NCI-H2196 treated with DMSO at 0.1 percent for 48 hours (cell line): ENCODE data around the gene HBP1.
"Not testable (repeated sequence)": the region's sequence is repeated elsewhere in the genome, so short reads cannot be mapped to it uniquely, and the experiment has no call there.

Source experiments
- DNase-seq: peaks from one replicate; lab custom pipeline; 2025; ENCODE audit not compliant: unreplicated experiment; lab: John Stamatoyannopoulos, UW

The HBP1 gene

GRCh38 chr7:107154826-107155225 is 14.0 kb upstream of the HBP1 start:
- DNase-seq: no peak

- DNase-seq: not testable (repeated sequence)
Measured at GRCh38 chr7:107155726-107156125, 13.1 kb upstream of the HBP1 start.

- DNase-seq: no peak
Measured at GRCh38 chr7:107157091-107157490, 11.7 kb upstream of the HBP1 start.

DNA sequence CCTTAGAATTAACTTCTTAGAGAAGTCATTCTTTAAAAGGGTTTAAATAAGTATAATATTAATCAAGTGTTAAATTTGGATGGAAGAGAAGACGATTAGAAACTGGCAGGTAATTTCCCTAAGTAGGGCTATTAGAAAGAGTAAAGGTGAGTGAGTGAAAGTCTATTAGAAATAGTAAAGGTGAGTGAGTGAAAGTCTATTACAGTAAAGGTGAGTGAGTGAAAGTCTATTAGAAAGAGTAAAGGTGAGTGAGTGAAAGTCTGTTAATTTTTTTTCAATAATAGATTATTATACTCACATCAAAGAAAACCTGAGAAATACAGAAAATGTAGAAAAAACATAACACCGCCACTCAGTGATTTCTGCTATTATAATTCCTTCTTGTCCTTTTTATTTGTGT is 10.8 kb upstream of the HBP1 start:
- DNase-seq: no peak

- DNase-seq: no peak
Measured at GRCh38 chr7:107160389-107160788, 8.4 kb upstream of the HBP1 start.

- DNase-seq: no peak
Measured at GRCh38 chr7:107161415-107161814, 7.4 kb upstream of the HBP1 start.

DNA sequence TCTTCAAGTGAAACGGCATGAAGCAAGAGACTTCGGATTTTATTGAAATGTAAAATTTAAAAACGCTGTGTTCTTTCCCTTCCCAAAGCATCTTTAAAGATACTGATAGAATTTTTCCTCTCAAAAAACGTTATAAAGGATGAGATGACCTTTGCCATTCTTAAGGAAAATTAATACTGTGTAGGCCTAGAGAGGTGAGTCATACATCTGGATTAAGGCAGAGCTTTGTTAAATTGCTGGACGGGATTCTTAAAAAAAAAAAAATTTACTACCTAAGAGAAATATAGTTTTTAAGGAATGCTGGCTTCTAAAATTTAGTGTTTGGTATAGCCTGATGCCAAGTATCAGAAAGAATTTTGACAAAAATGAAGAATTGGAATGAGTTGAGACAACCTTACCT is 6.3 kb upstream of the HBP1 start:
- no peak for DNase-seq

DNA sequence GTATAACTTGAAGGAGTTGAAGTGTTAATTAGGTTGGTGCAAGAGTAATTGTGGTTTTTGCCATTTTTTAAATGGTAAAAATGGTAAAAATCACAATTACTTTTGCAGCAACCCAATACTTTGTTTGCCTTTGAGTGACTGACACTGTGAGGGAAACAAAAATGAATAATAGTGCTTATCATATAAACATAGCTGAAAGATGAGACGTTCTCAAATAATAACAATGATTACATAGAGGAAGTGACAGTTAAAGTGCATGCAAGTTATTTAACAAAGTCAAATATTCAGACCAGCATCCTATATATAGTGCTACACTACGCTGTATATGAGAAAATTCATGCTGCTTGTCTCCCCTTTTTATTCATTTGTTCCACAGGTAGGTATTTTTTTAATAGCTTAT is 4.7 kb upstream of the HBP1 start:
- no peak for DNase-seq

DNA sequence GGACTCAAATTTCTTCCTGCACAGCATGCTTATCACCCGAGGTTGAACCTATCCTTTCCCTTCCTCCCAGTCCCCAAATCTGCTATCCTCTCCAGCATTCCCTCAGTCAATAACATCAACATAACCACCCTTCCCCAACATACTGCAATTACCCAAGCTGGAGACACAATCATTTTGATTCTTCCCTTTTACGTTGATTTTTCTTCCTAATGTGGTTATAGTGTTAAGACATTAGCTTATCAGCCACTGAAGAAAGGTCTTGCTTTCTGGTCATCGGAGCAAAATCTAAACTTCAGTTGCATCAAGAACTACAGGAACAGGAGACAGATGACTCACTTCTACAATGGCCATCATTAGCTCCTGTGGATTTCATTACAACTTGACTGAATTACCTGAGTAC is 3.5 kb upstream of the HBP1 start:
- no peak for DNase-seq

GRCh38 chr7:107166736-107167426 is 1.9 kb upstream of the HBP1 start:
- no peak for DNase-seq

- peak; percentile 22 for DNase-seq
Measured at GRCh38 chr7:107167483-107168232, 1.1 kb upstream of the HBP1 start.

GRCh38 chr7:107169120-107170050 is 582 bp downstream of the HBP1 start:
- peak; percentile 96 for DNase-seq

DNA sequence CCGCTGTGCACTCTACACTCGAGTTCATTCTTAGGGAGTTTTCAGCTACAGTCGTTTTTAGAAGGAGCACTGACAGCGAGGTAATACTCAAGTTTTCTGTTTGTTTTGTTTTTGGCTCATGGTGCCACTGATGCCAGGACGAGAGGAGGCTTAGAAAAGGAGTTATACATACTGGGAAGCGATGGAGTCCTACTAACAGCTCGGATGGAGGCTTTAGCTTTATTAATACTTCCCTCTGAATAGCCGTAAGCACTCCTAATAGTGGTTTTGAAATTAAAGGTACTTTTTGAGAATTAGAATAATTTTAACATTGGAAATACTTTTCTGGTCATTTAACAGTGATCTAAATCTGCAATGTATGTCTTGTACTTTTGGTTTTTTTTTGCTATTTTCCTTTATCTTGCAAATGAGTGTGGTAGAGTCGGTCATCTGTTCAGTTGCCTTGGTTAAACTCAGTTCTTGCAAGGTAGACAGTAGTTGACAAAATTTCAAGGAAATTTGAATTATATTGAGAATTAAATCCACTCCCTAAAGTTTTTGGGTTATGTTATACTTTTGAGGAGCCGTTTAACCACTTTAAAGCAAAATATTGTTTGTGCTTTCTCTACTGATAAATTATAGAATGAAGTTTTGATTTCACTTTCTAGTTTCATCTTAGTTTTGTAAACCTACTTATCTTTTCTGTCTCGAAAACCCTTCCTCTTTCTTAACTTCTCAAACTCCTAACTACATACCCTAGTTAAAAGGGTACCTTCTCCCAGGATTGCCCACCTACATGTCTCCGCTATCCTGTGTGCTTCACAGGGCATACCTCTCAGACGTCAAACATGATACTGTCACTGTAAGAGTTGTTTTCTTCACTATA is 1.5 kb downstream of the HBP1 start:
- DNase-seq: no peak

DNA sequence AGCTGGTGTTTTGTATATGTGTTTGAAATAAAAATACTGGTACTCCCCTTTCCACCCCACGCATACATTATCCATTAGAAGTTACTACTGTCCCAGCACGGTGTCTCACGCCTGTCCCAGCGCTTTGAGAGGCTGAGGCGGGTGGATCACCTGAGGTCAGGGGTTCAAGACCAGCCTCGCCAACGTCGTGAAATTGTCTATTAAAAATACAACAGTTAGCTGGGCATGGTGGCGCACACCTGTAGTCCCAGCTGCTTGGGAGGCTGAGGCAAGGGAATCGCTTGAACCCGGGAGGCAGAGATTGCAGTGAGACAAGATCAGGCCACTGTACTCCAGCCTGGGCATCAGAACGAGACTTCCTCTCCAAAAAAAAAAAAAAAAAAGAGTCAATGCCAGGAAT is 2.7 kb downstream of the HBP1 start:
- DNase-seq: no peak

DNA sequence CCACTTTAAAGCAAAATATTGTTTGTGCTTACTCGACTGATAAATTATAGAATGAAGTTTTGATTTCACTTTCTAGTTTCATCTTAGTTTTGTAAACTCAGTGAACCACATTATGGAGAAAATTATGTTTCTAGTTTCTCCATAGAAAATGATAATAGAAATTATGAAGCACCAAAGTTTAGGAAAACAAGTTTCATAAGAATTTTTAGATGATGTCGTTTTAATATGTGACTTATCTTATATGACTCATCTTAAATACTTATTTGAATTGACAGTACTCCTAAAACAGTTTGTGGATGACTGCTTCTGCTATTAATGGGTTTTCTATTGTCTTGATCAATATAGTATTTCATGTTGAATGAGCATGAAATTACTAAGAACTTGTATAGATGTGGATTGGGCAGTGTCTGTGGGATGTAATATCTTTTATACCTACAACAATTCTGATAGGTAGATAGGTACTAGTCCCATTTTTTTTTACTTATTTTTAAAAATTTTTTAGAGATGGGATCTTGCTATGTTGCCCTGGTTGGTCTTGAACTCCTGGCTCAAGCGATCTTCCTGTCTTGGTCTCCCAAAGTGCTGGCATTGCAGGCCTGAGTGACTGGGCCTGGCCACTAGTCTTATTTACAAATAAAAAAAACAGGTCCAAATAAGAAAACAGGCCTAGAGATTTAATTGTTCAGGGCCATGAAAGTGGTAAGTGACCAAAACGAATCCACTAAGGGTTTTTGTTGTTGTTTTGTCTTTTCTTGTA is 3.7 kb downstream of the HBP1 start:
- no peak for DNase-seq

DNA sequence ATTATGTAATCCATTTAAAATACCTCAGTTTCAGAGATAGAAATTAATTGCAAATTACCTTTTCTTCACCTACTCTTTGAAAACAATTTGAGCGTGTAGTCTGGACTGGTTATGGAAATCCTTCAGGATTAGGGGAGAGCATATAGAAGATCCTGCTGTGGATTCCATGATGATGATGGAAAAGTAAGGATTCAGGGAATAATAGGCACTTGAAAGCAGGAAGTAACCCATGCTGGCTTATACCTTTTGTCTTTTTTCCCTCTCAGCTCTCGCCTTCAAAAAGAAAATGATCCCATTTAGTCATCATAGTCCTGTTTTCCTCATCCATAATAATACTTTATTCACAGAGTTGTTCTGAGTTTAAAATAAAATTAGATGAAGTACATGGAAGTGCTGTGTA is 4.4 kb downstream of the HBP1 start:
- no peak for DNase-seq

DNA sequence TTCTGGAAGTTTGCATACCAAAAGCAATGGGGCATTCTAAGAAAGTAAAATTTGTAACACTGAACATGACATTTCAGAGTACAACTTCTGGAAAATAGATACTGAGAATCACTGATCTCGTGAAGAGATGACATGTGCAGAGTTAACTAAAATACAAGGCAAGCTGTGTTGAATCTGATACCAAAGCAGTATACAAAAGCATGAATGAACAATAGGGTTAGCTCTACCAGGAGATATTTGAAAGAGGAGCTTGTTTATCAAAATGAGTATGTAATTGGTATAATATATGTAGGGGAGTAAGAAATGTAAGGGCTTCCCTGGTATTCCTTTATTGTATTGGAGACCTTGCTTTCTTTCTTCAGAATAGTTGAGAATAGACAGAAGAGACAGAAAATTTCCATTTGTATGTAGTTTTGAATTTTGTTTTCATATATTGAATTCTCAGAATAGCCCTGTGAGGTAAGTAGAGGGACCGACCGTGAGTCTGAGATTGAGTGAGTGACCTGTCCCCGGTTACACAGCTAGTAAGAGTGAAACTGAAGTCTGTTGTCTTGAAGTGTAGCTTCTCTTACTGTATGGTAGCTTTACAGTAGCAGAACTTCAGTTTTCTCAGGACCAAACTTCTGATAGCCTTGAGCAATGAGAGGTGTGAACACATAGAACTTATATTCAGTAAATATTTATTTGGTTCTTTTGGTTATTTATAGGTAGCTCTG is 5.0 kb downstream of the HBP1 start:
- DNase-seq: no peak

- DNase-seq: no peak
Measured at GRCh38 chr7:107179326-107180164, 10.7 kb downstream of the HBP1 start.
